GM18873 (cell line): ENCODE results near the gene ELANE.

Experiments
- ATAC-seq: cut with Tn5 transposase; IDR thresholded peaks from one replicate; pipeline ENCODE4 v1.9.1; 2021; ENCODE audit warnings: mild to moderate bottlenecking, moderate library complexity, moderate number of reproducible peaks; ENCODE audit not compliant: unreplicated experiment, low FRiP score

The ELANE gene

GRCh38 chr19:852136-853013, at the start of gene ELANE:
TSS of gene ELANE (plus strand) at chr19:852303. CDS start at chr19:852329, 26 bp downstream.
- ATAC-seq = no peak

GRCh38 chr19:802498-803098, 49.5 kb upstream of the ELANE start:
- no peak for ATAC-seq

- no peak for ATAC-seq
Measured at GRCh38 chr19:803099-803561, 49.0 kb upstream of the ELANE start.

GRCh38 chr19:803686-804418, 48.3 kb upstream of the ELANE start:
- ATAC-seq = no peak

DNA sequence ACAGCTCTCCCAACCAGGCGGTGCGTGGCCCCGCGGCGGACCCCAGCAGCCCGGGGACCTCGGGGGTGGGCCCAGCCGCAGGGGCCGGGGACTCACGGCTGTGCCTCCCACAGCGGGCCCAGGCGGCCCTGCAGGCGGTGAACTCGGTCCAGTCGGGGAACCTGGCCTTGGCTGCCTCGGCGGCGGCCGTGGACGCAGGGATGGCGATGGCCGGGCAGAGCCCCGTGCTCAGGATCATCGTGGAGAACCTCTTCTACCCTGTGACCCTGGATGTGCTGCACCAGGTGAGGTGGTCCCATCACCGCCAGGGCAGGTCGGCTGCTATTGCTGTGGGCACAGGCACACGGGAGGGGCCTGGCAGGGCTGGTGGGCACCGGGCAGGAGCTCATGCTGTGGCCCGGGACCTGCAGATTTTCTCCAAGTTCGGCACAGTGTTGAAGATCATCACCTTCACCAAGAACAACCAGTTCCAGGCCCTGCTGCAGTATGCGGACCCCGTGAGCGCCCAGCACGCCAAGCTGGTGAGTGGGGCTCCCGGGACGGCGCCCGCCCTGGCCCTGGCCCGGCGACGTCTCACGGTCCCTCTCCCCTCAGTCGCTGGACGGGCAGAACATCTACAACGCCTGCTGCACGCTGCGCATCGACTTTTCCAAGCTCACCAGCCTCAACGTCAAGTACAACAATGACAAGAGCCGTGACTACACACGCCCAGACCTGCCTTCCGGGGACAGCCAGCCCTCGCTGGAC, 47.5 kb upstream of the ELANE start:
- ATAC-seq = no peak

DNA sequence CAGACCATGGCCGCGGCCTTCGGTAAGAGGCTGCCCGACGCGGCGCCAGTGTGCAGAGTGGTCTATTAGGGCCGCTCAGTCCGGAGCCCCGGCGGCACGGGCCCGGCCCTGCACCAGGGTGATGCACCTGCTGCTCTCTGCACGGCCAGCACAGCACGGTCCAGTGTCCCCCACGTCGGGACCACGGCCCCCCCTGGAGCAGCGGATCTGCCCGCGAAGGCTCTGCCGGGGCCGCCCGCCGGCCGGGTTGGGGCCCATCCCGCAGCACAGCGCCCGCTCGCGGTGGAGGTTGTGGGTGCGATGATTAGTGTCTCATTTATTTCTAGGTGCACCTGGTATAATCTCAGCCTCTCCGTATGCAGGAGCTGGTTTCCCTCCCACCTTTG, 46.9 kb upstream of the ELANE start:
- ATAC-seq = no peak

GRCh38 chr19:805600-806550, 46.2 kb upstream of the ELANE start:
- ATAC-seq = no peak

DNA sequence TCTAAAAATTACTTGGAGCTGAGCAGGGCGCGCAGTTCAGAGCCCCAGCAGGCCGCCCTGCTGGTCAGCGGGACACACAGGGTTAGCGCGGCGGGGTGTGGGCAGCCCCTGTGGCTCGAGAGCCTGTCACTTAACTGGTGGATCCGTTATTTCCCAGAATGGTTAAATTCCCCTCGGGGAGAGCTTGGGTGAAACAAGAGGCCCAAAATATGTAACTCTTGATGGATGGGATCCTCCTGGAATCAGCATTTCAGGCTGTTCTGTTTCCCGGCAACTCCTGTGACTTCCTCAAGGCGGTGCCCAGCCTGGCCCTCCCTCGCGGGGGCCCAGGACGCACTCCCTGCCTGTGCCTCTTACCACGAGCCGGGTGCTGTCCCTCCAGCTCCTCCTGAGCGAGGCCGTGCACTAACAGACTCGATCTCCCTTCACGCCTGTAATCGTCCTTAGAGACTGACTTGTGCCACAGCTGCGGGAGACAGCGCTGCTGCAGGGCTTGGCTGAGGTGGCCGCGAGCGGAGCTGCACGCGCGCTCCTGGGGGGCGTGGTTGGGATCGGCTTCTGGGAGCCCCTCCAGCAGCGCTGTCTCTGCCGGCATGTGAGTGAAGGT, 45.2 kb upstream of the ELANE start:
- ATAC-seq = no peak

DNA sequence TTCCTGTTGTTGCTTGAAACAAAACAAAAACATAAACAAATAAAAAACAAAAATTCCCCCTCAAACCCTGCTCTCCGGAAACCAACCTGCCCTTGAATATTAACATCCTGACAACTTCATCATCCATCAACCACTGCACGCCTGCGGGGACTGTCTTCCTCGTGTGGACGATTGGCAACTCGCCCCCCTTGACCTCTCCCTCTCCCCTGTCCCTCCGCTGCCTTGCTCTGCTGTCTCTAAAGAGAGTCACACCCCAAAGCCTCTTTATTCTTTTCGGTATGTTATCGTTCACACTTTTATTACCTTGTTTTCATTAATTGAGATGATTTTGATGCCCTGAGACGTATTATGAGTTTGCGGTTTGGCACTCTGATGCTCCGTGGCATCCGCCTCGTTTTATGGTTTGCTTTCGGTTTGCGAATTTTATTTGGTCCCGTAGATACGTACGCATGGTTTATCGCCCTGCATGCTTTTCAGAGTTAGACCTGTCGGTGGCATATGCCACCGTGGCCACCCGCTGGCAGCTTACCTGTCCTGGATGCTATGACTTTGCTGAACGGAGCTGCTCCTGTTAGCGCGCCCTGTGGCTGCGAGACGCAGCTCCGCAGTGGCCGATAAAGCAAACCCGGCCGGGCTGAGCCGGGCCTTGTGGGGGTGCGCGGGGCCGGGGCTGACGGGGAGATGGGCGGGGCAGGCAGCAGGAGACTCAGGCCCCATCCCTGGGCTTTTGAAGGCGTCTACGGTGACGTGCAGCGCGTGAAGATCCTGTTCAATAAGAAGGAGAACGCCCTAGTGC, 44.3 kb upstream of the ELANE start:
- no peak for ATAC-seq

DNA sequence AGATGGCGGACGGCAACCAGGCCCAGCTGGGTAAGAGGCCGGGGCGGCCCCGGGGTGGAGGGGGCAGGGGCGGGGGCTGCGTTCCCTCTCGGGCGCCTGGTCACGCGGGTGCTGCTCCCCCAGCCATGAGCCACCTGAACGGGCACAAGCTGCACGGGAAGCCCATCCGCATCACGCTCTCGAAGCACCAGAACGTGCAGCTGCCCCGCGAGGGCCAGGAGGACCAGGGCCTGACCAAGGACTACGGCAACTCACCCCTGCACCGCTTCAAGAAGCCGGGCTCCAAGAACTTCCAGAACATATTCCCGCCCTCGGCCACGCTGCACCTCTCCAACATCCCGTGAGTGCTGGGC, 43.7 kb upstream of the ELANE start:
- ATAC-seq = no peak

GRCh38 chr19:810077-810855, 41.8 kb upstream of the ELANE start:
- no peak for ATAC-seq

- no peak for ATAC-seq
Measured at GRCh38 chr19:810883-811489, 41.1 kb upstream of the ELANE start.

DNA sequence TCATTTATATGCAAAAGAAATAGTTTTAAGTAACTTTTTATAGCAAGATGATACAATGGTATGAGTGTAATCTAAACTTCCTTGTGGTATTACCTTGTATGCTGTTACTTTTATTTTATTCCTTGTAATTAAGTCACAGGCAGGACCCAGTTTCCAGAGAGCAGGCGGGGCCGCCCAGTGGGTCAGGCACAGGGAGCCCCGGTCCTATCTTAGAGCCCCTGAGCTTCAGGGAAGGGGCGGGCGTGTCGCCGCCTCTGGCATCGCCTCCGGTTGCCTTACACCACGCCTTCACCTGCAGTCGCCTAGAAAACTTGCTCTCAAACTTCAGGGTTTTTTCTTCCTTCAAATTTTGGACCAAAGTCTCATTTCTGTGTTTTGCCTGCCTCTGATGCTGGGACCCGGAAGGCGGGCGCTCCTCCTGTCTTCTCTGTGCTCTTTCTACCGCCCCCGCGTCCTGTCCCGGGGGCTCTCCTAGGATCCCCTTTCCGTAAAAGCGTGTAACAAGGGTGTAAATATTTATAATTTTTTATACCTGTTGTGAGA, 40.5 kb upstream of the ELANE start:
- no peak for ATAC-seq

GRCh38 chr19:812049-812746, 39.9 kb upstream of the ELANE start:
- ATAC-seq = no peak

DNA sequence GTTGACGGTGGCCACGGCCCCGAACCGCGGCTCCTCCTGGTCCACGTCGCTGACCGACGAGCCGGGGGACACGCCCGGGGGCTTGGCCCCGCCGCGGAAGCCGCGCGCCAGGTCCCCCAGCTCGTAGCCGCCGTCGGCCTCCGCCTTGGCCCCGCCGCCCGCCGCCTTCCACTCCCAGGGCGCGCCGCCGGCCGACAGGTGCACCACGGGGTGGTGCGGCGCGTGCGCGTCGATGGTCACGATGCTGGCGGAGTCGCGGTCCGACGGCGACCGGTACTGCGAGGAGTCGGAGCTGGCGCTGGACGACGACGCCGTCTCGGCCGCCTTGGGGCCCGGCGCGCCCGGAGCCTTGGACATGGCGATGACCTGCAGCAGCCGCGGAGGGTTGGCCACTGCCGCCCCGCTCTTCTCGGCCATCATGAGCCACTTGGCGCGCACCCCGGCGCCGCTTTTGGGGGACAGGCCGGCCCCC, 39.3 kb upstream of the ELANE start:
- ATAC-seq = no peak
